ENCODE data around the gene CCRL2. TPM values are rescaled to one million over a fixed set of nuclear protein-coding genes. Genes with fewer than 3 reads are reported as not detected.
A peak's percentile ranks its signal among the peaks of the same experiment; 100 is the strongest.

Gene CCRL2
- total and polyA plus RNA-seq, 4 donors, result 0.59 to 5.1 (median 2.4) TPM

GRCh38 chr3:46367811-46368210 is 39.2 kb upstream of the CCRL2 start:
- DNase-seq (no peak), ATAC-seq (ENCODE audit: low FRiP score) (no peak)
- intact Hi-C loops (cut with DNase I), result no loop called here
- Histone ChIP-seq H3K4me1 (ENCODE audit: control insufficient read depth in 1 of 2, insufficient read depth in 2 of 2, low read length in 2 of 2) (no peaks in the 10 kb centered on the region), H3K36me3 (ENCODE audit: control insufficient read depth in 1 of 2, insufficient read depth in 2 of 2, low read length in 1 of 2) (no peaks in the 10 kb centered on the region), H3K27ac (ENCODE audit: low read depth in 1 of 2, low read length in 2 of 2) (no peak overlapping the region), H3K4me3 (ENCODE audit: low read length in 2 of 2) (no peak overlapping the region), H3K27me3 (ENCODE audit: control insufficient read depth in 1 of 2, insufficient read depth in 2 of 2, low read length in 1 of 2) (no peaks in the 10 kb centered on the region), H3K9me3 (ENCODE audit: control insufficient read depth, low read length) (peaks cover 2% of the 10 kb centered on the region)
- 72 to 75% methylated on average over 5 of the region's 5 CpGs for WGBS, 2 donors

DNA sequence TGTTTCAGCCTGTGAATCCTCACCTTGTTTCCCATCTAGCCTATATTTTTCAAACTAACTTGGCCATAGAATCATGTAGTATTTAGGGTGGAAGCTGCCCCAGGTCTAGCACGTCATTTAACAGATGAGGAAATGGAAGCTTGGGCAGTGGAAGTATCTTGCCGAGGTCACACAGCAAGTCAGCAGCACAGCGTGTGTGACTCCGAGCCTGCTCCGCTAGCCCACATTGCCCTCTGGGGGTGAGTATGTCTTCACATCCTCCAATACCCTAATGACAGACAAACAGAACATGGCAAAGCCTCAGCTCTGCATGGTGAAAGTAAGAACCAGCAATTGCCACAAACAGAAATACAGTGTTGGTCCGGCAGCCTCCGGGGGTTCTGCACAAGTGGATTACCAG is 38.5 kb upstream of the CCRL2 start:
- DNase-seq, result peak in 1 of 2 donors; percentile 88
- no peaks in the 10 kb centered on the region for H3K4me1 ChIP-seq (ENCODE audit: control insufficient read depth in 1 of 2, insufficient read depth in 2 of 2, low read length in 2 of 2)
- H3K27me3 ChIP-seq (ENCODE audit: control insufficient read depth in 1 of 2, insufficient read depth in 2 of 2, low read length in 1 of 2), result no peaks in the 10 kb centered on the region
- intact Hi-C loops (cut with DNase I), result no loop called here
- no peak for ATAC-seq (ENCODE audit: low FRiP score)
- no peak overlapping the region for H3K27ac ChIP-seq (ENCODE audit: low read depth in 1 of 2, low read length in 2 of 2)
- no peak overlapping the region for H3K4me3 ChIP-seq (ENCODE audit: low read length in 2 of 2)
- H3K9me3 ChIP-seq (ENCODE audit: control insufficient read depth, low read length), result peaks cover 2% of the 10 kb centered on the region
- H3K36me3 ChIP-seq (ENCODE audit: control insufficient read depth in 1 of 2, insufficient read depth in 2 of 2, low read length in 1 of 2), result no peaks in the 10 kb centered on the region
- WGBS, 2 donors, result 51 to 52% methylated on average over 7 of the region's 7 CpGs

- Histone ChIP-seq H3K4me3 (ENCODE audit: low read length in 2 of 2) (no peak overlapping the region), H3K27me3 (ENCODE audit: control insufficient read depth in 1 of 2, insufficient read depth in 2 of 2, low read length in 1 of 2) (no peaks in the 10 kb centered on the region), H3K27ac (ENCODE audit: low read depth in 1 of 2, low read length in 2 of 2) (no peak overlapping the region), H3K36me3 (ENCODE audit: control insufficient read depth in 1 of 2, insufficient read depth in 2 of 2, low read length in 1 of 2) (no peaks in the 10 kb centered on the region), H3K9me3 (ENCODE audit: control insufficient read depth, low read length) (peaks cover 2% of the 10 kb centered on the region), H3K4me1 (ENCODE audit: control insufficient read depth in 1 of 2, insufficient read depth in 2 of 2, low read length in 2 of 2) (no peaks in the 10 kb centered on the region)
- DNase-seq (no peak), ATAC-seq (ENCODE audit: low FRiP score) (no peak)
- WGBS, 2 donors, result 80 to 84% methylated on average over 4 of the region's 4 CpGs
- intact Hi-C loops (cut with DNase I), result no loop called here
Measured at GRCh38 chr3:46369151-46369550, 37.9 kb upstream of the CCRL2 start.

DNA sequence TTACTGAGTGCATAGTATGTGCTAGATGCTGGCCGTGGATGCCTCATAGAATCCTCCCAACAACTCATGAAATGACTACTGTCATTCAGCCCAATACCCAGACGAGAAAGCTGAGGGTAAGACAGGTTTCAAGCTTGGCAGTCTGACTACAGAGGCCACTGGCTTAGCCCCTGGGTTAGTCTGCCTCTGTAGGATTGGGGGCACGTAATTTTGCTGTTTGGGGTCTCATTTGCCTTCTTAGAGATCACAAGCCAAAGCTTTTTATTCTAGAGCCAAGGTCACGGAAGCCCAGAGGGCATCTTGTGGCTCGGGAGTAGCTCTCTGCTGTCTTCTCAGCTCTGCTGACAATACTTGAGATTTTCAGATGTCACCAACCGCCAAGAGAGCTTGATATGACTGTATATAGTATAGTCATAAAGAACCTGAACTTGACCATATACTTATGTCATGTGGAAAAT is 37.4 kb upstream of the CCRL2 start:
- intact Hi-C loops (cut with DNase I), result no loop called here
- 68 to 69% methylated on average over 6 of the region's 6 CpGs for WGBS, 2 donors
- DNase-seq (no peak), ATAC-seq (ENCODE audit: low FRiP score) (no peak)
- Histone ChIP-seq H3K27ac (ENCODE audit: low read depth in 1 of 2, low read length in 2 of 2) (no peak overlapping the region), H3K9me3 (ENCODE audit: control insufficient read depth, low read length) (peaks cover 2% of the 10 kb centered on the region), H3K4me1 (ENCODE audit: control insufficient read depth in 1 of 2, insufficient read depth in 2 of 2, low read length in 2 of 2) (no peaks in the 10 kb centered on the region), H3K4me3 (ENCODE audit: low read length in 2 of 2) (no peak overlapping the region), H3K36me3 (ENCODE audit: control insufficient read depth in 1 of 2, insufficient read depth in 2 of 2, low read length in 1 of 2) (no peaks in the 10 kb centered on the region), H3K27me3 (ENCODE audit: control insufficient read depth in 1 of 2, insufficient read depth in 2 of 2, low read length in 1 of 2) (no peaks in the 10 kb centered on the region)

DNA sequence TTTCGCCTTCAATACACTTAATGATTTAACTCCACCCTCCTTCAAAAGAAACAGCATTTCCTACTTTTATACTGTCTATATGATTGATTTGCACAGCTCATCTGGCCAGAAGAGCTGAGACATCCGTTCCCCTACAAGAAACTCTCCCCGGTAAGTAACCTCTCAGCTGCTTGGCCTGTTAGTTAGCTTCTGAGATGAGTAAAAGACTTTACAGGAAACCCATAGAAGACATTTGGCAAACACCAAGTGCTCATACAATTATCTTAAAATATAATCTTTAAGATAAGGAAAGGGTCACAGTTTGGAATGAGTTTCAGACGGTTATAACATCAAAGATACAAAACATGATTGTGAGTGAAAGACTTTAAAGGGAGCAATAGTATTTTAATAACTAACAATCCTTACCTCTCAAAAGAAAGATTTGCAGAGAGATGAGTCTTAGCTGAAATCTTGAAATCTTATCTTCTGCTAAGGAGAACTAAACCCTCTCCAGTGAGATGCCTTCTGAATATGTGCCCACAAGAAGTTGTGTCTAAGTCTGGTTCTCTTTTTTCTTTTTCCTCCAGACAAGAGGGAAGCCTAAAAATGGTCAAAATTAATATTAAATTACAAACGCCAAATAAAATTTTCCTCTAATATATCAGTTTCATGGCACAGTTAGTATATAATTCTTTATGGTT is 36.1 kb upstream of the CCRL2 start, which contains the start of gene CCR5:
Gene CCR5 (plus strand): TSS at position 108 of the 680 bp plus-strand sequence. CDS start 1,957 bp downstream, outside the sequence.
- 32 to 37% methylated on average over 5 of the region's 5 CpGs for WGBS, 2 donors

GRCh38 chr3:46371519-46372340 is 35.3 kb upstream of the CCRL2 start:
- no peaks in the 10 kb centered on the region for H3K36me3 ChIP-seq (ENCODE audit: control insufficient read depth in 1 of 2, insufficient read depth in 2 of 2, low read length in 1 of 2)
- H3K27ac ChIP-seq (ENCODE audit: low read depth in 1 of 2, low read length in 2 of 2), result no peak overlapping the region
- ATAC-seq (ENCODE audit: low FRiP score) (no peak), DNase-seq (no peak)
- intact Hi-C loops (cut with DNase I), result no loop called here
- no peaks in the 10 kb centered on the region for H3K27me3 ChIP-seq (ENCODE audit: control insufficient read depth in 1 of 2, insufficient read depth in 2 of 2, low read length in 1 of 2)
- WGBS, 2 donors, result 59 to 69% methylated on average over 10 of the region's 10 CpGs
- H3K4me3 ChIP-seq (ENCODE audit: low read length in 2 of 2), result no peak overlapping the region
- H3K4me1 ChIP-seq (ENCODE audit: control insufficient read depth in 1 of 2, insufficient read depth in 2 of 2, low read length in 2 of 2), result no peaks in the 10 kb centered on the region
- H3K9me3 ChIP-seq (ENCODE audit: control insufficient read depth, low read length), result peaks cover 2% of the 10 kb centered on the region

More for the DNA sequence above, 36.1 kb upstream of the CCRL2 start, which contains the start of gene CCR5:
- no peaks in the 10 kb centered on the region for H3K4me1 ChIP-seq (ENCODE audit: control insufficient read depth in 1 of 2, insufficient read depth in 2 of 2, low read length in 2 of 2)
- DNase-seq (no peak), ATAC-seq (ENCODE audit: low FRiP score) (no peak)
- H3K4me3 ChIP-seq (ENCODE audit: low read length in 2 of 2), result no peak within 1 kb of the TSS
- H3K9me3 ChIP-seq (ENCODE audit: control insufficient read depth, low read length), result peaks cover 2% of the 10 kb centered on the region
- H3K27ac ChIP-seq (ENCODE audit: low read depth in 1 of 2, low read length in 2 of 2), result no peak within 1 kb of the TSS
- H3K36me3 ChIP-seq (ENCODE audit: control insufficient read depth in 1 of 2, insufficient read depth in 2 of 2, low read length in 1 of 2), result no peaks in the 10 kb centered on the region
- H3K27me3 ChIP-seq (ENCODE audit: control insufficient read depth in 1 of 2, insufficient read depth in 2 of 2, low read length in 1 of 2), result no peaks in the 10 kb centered on the region
- intact Hi-C loops (cut with DNase I), result no loop called here

- H3K9me3 ChIP-seq (ENCODE audit: control insufficient read depth, low read length), result peaks cover 2% of the 10 kb centered on the region
- no peaks in the 10 kb centered on the region for H3K4me1 ChIP-seq (ENCODE audit: control insufficient read depth in 1 of 2, insufficient read depth in 2 of 2, low read length in 2 of 2)
- no peaks in the 10 kb centered on the region for H3K27me3 ChIP-seq (ENCODE audit: control insufficient read depth in 1 of 2, insufficient read depth in 2 of 2, low read length in 1 of 2)
- ATAC-seq (ENCODE audit: low FRiP score) (no peak), DNase-seq (no peak)
- no peak overlapping the region for H3K4me3 ChIP-seq (ENCODE audit: low read length in 2 of 2)
- no peak overlapping the region for H3K27ac ChIP-seq (ENCODE audit: low read depth in 1 of 2, low read length in 2 of 2)
- WGBS, 2 donors, result 82 to 83% methylated on average over 9 of the region's 9 CpGs
- no peaks in the 10 kb centered on the region for H3K36me3 ChIP-seq (ENCODE audit: control insufficient read depth in 1 of 2, insufficient read depth in 2 of 2, low read length in 1 of 2)
- intact Hi-C loops (cut with DNase I), result no loop called here
Measured at GRCh38 chr3:46372492-46373359, 34.3 kb upstream of the CCRL2 start.

DNA sequence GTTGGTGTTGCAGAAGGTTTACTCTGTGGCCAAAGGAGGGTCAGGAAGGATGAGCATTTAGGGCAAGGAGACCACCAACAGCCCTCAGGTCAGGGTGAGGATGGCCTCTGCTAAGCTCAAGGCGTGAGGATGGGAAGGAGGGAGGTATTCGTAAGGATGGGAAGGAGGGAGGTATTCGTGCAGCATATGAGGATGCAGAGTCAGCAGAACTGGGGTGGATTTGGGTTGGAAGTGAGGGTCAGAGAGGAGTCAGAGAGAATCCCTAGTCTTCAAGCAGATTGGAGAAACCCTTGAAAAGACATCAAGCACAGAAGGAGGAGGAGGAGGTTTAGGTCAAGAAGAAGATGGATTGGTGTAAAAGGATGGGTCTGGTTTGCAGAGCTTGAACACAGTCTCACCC is 32.3 kb upstream of the CCRL2 start:
- ATAC-seq (ENCODE audit: low FRiP score), result no peak
- intact Hi-C loops (cut with DNase I), result no loop called here
- WGBS, 2 donors, result 66 to 76% methylated on average over 3 of the region's 3 CpGs

More for the DNA sequence above, 32.3 kb upstream of the CCRL2 start:
- no peaks in the 10 kb centered on the region for H3K27me3 ChIP-seq (ENCODE audit: control insufficient read depth in 1 of 2, insufficient read depth in 2 of 2, low read length in 1 of 2)
- H3K4me1 ChIP-seq (ENCODE audit: control insufficient read depth in 1 of 2, insufficient read depth in 2 of 2, low read length in 2 of 2), result no peaks in the 10 kb centered on the region
- no peaks in the 10 kb centered on the region for H3K9me3 ChIP-seq (ENCODE audit: control insufficient read depth, low read length)
- no peak overlapping the region for H3K27ac ChIP-seq (ENCODE audit: low read depth in 1 of 2, low read length in 2 of 2)
- H3K4me3 ChIP-seq (ENCODE audit: low read length in 2 of 2), result no peak overlapping the region
- no peak for DNase-seq
- H3K36me3 ChIP-seq (ENCODE audit: control insufficient read depth in 1 of 2, insufficient read depth in 2 of 2, low read length in 1 of 2), result no peaks in the 10 kb centered on the region
